Chondrocyte (in vitro differentiated cells): ENCODE results near the gene FAM78B. TPM values are rescaled to one million over a fixed set of nuclear protein-coding genes. Genes with fewer than 3 reads are reported as not detected.

Experiments
- DNase-seq: peaks from one replicate; pipeline ENCODE4 v3.0.0; 2021; ENCODE audit warnings: mixed read lengths, low spot score
- H3K27ac Mint-ChIP-seq: one replicate; pipeline ENCODE4 v1.8.0; 2021; ENCODE audit warnings: mild to moderate bottlenecking, moderate library complexity, mixed read lengths; ENCODE audit not compliant: unreplicated experiment
- H3K27me3 Mint-ChIP-seq: 2 replicates; pipeline ENCODE4 v1.8.0; 2021; ENCODE audit warnings: low read depth, mixed read lengths
- H3K36me3 Mint-ChIP-seq: 2 replicates; pipeline ENCODE4 v1.8.0; 2021; ENCODE audit warnings: low read depth, mixed read lengths
- H3K4me1 Mint-ChIP-seq: 2 replicates; pipeline ENCODE4 v1.8.0; 2021; ENCODE audit warnings: low read depth, mild to moderate bottlenecking, mixed read lengths
- H3K4me3 Mint-ChIP-seq: one replicate; pipeline ENCODE4 v1.8.0; 2021; ENCODE audit warnings: mild to moderate bottlenecking, moderate library complexity, mixed read lengths; ENCODE audit not compliant: unreplicated experiment
- H3K9me3 Mint-ChIP-seq: 2 replicates; pipeline ENCODE4 v1.8.0; 2021; ENCODE audit warnings: low read depth, mixed read lengths
- total RNA-seq: library from RNA; stranded (reverse); gene quantifications from 3 replicates; pipeline ENCODE4 v1.2.1, GENCODE V29; 2021
- TF ChIP-seq, protein P1 (sequence below): fragments of 200-600 bp; sonication (generic); IDR thresholded peaks from 2 replicates; pipeline ENCODE4 v1.5.0; 2021; ENCODE audit warnings: antibody characterized with exemption, mild to moderate bottlenecking, moderate library complexity

Gene FAM78B
- total RNA-seq, 1 donor from 2014 or later, result 0.22 TPM

DNA sequence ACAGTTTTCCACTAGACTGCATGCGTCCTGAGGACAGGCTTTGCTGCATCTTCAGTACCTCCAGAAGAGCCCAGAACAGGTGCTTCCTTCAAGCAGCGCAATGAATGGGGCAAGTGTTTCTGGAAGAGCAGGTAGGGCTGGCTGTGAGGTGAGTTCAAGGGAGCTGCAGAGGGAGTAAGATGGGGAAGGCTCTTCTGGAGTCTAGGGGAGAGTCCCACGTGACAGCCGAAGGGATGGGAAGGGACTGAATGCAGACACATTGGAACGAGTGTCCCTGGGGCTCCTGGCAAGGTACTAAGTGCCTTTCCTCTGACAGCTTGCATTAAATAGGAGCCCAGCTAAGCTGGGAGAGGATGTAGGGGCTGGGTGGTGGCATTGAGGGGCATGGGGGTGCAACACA, 84.2 kb downstream of the FAM78B start:
- Mint-ChIP-seq H3K4me3 (no peak overlapping the region), H3K4me1 (no peaks in the 10 kb centered on the region), H3K27me3 (no peaks in the 10 kb centered on the region), H3K27ac (no peak overlapping the region), H3K9me3 (no peaks in the 10 kb centered on the region), H3K36me3 (no peaks in the 10 kb centered on the region)
- TF ChIP-seq, protein P1, sequence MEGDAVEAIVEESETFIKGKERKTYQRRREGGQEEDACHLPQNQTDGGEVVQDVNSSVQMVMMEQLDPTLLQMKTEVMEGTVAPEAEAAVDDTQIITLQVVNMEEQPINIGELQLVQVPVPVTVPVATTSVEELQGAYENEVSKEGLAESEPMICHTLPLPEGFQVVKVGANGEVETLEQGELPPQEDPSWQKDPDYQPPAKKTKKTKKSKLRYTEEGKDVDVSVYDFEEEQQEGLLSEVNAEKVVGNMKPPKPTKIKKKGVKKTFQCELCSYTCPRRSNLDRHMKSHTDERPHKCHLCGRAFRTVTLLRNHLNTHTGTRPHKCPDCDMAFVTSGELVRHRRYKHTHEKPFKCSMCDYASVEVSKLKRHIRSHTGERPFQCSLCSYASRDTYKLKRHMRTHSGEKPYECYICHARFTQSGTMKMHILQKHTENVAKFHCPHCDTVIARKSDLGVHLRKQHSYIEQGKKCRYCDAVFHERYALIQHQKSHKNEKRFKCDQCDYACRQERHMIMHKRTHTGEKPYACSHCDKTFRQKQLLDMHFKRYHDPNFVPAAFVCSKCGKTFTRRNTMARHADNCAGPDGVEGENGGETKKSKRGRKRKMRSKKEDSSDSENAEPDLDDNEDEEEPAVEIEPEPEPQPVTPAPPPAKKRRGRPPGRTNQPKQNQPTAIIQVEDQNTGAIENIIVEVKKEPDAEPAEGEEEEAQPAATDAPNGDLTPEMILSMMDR, result no peak
- DNase-seq, result no peak

DNA sequence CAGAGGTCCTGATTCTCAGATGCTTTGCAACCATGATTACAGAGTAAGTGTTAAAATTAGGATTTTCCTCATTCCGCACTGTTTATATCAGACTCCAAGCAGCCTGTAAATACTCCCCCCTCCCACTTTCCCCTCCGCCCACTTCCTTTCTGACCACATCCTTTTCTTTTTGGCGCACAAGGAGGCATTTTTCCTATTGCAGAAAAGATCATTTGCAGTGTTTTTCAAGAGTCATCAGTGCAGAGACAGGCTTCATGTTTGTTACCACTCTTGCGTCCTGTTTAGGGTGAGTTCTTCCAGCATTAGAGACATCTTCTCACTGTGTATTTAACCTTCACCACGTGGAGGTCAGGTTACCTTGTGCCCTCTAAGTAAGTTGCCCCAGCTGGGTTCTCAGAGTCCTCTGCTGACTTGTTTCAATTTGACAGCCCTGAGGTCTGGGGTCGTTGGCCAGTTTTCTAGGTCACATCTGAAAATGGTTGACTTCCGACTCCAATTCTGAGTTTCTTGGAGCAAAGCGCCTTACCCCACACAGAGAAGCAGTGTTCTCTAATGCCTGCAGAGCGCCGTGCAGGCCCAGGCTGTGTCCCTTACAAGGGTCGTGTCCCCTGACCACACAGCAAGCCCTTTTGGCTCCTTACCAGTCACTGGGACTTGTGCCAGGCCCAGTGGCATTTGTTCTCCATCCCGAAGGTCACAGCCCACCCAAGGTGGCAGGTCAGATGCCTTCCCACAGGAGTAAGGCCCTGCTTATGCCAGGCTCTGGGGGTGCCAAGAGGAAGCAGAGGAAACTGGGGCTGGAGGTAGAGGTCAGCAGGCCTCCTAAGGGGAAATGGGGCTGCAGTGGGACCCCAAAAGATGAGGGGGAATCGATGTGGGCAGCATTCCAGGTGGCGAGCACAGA, 85.6 kb downstream of the FAM78B start:
- Mint-ChIP-seq H3K36me3 (no peaks in the 10 kb centered on the region), H3K9me3 (no peaks in the 10 kb centered on the region)

DNA sequence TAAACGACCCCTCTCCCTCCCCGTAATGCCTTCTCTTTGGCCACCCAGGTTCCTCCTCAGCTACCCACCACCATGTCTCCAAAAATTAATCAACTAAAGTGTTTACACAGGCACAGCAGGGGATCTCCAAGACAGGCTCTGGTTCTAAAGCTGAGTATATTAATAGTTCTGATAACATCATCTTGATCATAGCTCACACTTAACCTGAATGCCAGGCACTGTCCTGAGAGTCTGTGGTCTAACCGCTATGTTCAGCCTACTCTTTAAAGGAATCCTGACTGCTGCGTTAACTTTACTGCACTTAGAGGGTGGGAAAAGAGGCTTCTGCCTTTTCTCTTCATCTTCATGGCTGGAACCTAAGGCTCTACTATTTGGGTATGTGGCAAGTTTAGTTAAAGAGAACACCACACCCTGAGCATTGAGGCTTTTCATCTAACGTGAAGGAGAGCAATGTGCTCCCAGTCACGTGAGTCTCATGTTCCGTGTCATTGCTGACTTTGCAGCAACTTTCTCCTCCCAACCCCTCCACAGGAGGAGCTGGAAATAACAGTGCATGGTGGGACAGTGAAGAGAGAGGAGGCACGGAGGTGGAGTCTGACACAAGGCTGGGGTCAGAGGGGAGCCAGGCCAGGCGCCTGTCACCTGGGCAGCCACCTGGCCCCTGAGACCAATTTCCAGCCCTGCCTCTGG, 86.4 kb downstream of the FAM78B start:
- no peak for DNase-seq
- no peaks in the 10 kb centered on the region for H3K4me1 Mint-ChIP-seq
- no peaks in the 10 kb centered on the region for H3K27me3 Mint-ChIP-seq
- no peaks in the 10 kb centered on the region for H3K9me3 Mint-ChIP-seq
- TF ChIP-seq, protein P1, result no peak
- H3K27ac Mint-ChIP-seq, result no peak overlapping the region
- H3K36me3 Mint-ChIP-seq, result no peaks in the 10 kb centered on the region
- no peak overlapping the region for H3K4me3 Mint-ChIP-seq

More for the DNA sequence above, 85.6 kb downstream of the FAM78B start:
- no peaks in the 10 kb centered on the region for H3K4me1 Mint-ChIP-seq
- no peak for DNase-seq
- TF ChIP-seq, protein P1, result no peak
- H3K4me3 Mint-ChIP-seq, result no peak overlapping the region
- no peak overlapping the region for H3K27ac Mint-ChIP-seq
- H3K27me3 Mint-ChIP-seq, result no peaks in the 10 kb centered on the region

DNA sequence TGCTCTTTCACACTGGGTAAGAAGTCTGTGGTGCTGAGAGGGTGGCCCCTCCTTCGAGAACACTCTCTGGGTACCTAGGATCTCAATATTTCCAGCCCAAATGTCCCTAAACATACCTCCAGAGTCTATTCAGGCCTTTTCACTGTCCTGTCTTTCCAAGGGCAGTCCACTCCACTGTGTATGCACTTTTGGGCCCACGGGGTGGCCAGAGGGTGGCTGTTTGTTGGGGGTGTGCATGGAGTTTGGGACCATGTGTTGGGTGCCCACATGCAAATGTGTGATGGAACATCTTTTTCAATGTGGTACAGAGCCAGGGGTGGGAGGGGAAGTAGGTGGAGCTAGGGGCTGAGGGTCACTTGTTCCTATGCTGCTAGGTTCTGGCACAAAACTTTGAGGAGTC, 87.5 kb downstream of the FAM78B start:
- DNase-seq, result no peak
- Mint-ChIP-seq H3K36me3 (no peaks in the 10 kb centered on the region), H3K9me3 (no peaks in the 10 kb centered on the region), H3K4me3 (no peak overlapping the region), H3K4me1 (no peaks in the 10 kb centered on the region), H3K27ac (no peak overlapping the region), H3K27me3 (no peaks in the 10 kb centered on the region)
- TF ChIP-seq, protein P1, result no peak

DNA sequence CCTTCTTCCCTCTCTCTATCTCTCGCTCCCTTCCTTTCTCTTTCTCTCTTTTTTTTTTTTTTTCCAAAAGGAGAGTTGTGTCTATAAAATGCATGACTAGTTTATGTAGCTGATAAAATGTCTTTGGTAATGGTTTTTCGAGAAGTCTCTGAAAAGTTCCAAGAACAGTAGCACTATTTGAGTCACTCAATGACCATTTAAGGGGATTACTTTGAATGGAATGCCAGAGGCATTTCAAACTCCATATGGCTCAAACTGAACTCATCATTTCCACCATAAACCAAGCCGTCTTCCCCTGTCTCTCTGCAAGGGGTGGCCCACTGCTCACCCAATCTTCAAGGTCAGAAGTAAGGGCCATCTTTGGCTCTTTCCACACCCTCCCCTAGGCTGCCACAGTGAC, 93.3 kb downstream of the FAM78B start:
- no peaks in the 10 kb centered on the region for H3K27me3 Mint-ChIP-seq
- no peaks in the 10 kb centered on the region for H3K9me3 Mint-ChIP-seq
- no peaks in the 10 kb centered on the region for H3K36me3 Mint-ChIP-seq
- no peaks in the 10 kb centered on the region for H3K4me1 Mint-ChIP-seq
- no peak overlapping the region for H3K27ac Mint-ChIP-seq
- H3K4me3 Mint-ChIP-seq, result no peak overlapping the region
- TF ChIP-seq, protein P1, result no peak
- DNase-seq, result no peak
